GM12892 (cell line): ENCODE data around the gene CDRT15.
A peak's percentile ranks its signal among the peaks of the same experiment; 100 is the strongest.

Source experiments
- DNase-seq: peaks from one replicate; pipeline ENCODE4 v3.0.0; 2011; ENCODE audit not compliant: insufficient read length
- FAIRE-seq: peaks from 2 replicates; lab custom pipeline; 2011; peaks lifted over from hg19 to GRCh38; lab: Jason Lieb, UNC
- POLR2A ChIP-seq: IDR thresholded peaks from 2 replicates; pipeline ENCODE4 v1.6.1; 2011; ENCODE audit warnings: low read depth, low read length, control low read depth
- POLR2AphosphoS5 ChIP-seq: IDR thresholded peaks from 2 replicates; pipeline ENCODE4 v1.6.1; 2011; ENCODE audit warnings: low read depth, low read length, control low read depth
- TAF1 ChIP-seq: IDR thresholded peaks from 2 replicates; pipeline ENCODE4 v1.6.1; 2011; ENCODE audit warnings: low read depth, mild to moderate bottlenecking, control low read depth, low read length, borderline replicate concordance

CDRT15 gene

DNA sequence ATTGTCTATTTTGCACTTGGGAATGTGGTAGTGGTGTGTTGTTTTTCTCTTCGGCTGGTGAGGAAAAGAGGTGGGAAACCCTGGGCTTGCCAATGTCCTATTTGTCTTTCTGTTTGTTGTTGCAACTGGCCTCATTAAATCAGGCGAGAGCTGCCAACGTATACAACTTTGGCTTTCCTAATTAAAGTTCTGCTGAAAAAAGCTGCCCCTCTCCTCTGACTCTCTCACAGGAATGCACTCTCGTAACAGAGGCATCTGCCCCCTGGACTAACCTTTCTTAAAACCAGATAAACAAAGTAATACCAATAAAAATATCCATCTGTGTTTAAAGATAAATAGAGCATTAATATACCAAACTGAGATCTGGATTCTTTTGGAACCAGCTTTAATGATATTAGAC, 7.8 kb downstream of the CDRT15 start:
- TF ChIP-seq TAF1 (no peak), POLR2A (no peak), POLR2AphosphoS5 (no peak)
- FAIRE-seq: no peak
- no peak for DNase-seq

DNA sequence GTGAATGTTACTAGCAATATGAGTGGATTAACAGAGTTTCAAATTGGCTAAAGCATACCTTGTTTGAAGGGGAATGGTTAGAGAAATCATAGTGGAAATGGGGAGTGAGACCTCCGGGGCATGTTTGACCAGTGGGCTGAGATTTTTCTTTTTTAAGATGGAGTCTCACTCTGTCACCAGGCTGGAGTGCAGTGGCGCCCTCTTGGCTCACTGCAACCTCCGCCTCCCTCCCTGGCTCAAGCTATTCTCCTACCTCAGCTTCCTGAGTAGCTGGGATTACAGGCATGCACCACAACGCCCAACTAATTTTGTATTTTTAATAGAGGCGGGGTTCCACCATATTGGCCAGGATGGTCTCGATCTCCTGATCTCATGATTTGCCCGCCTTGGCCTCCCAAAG, 9.6 kb downstream of the CDRT15 start:
- DNase-seq (no peak), FAIRE-seq (no peak)
- TF ChIP-seq POLR2A (no peak), TAF1 (no peak), POLR2AphosphoS5 (no peak)

DNA sequence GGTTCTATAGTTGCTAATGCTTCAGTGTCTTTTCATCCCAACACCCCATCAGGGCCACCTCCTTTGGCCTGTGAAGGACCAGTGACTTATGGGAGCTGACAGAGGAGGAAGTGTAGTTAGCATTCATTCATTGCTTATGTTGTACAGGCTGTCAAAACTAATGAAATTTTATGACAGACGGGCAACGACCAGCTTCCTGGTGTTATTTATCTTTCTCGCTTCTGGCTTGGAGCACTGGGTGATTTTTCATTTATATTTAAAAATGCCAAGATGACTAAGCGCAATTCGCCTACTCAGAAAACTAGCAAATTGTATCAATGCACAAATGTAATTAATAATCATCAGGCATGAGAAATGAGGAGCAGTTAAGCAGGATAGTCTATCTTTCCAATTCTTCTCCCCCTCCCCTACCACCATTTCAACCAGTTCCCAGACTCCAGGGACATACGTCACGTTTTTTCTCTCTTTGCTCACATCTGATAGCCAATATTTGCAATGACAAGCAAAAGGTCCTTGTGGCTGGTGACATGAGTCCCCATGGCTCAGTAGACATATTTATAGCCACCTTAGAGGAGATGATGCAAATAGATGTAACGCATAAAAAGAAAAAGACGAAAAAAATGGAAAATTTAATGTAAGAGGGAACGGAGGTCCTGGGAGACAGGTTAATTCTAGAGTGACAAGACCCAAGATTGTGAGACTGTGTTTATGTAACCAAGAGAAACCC, 11.2 kb downstream of the CDRT15 start:
- FAIRE-seq (no peak), DNase-seq (no peak)
- TF ChIP-seq TAF1: no peak
- TF ChIP-seq POLR2A: no peak
- TF ChIP-seq POLR2AphosphoS5: no peak

DNA sequence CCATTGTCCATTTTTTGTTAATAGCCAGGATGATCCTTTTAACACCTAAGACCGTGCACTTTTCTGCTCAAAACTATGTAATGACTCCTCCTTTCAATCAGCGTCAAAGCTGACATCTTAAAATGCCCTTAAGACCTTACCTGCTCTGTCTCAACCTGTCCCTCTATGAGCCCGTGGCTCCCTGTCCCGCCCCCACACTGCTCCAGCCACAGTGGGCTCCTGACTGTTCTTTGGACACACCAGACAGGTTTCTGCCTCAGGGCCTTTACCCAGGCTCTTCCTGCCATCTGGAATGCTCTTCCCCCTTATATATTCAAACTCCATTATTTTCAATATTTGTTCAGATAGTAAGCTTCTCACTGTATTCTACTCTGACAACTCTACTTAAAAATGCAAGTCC, 14.1 kb downstream of the CDRT15 start:
- DNase-seq: no peak
- no peak for FAIRE-seq
- no peak for TF ChIP-seq POLR2A
- TF ChIP-seq POLR2AphosphoS5: no peak
- no peak for TF ChIP-seq TAF1

DNA sequence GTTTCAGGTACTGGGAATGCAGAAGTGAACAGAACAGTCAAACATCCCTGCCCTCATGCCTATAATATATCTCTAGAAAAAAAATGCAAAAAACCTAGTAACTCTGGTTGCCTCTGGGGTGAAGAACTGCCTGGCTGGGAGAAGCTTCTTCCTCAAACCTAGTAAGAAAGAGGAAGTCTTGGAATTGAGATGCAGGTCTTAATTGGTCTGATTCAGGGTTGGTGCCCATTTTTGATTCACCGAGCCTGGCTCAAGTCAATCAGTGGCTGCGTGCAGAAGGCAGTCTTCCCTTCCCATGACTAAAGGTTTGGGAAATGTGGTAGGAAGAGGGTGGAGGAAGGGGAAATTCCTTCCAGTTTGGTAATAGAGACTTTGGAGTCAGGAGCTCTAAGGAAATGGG, 22.4 kb downstream of the CDRT15 start:
- no peak for FAIRE-seq
- no peak for TF ChIP-seq POLR2AphosphoS5
- no peak for DNase-seq

DNA sequence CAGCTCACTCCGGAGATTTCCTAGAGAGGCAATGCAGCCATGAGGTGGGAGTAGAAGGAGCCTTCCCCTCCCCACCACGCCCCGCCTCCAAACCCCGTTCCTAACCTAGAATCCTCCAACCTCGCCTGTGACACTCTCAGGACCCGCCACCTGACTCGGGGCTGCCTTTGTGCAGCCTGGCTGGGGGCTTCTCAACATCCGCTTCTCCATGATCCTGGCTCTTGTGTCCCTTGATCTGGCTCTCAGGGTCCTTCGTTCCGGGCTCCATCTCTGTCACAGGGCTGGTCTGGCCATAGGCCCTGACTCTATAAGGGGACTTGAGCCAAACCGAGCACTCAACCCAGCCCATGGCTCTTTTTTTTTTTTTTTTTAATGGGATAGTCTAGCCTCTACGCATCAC, 24.3 kb downstream of the CDRT15 start:
- no peak for FAIRE-seq
- TF ChIP-seq POLR2AphosphoS5: no peak
- no peak for TF ChIP-seq TAF1
- TF ChIP-seq POLR2A: no peak
- DNase-seq: no peak

DNA sequence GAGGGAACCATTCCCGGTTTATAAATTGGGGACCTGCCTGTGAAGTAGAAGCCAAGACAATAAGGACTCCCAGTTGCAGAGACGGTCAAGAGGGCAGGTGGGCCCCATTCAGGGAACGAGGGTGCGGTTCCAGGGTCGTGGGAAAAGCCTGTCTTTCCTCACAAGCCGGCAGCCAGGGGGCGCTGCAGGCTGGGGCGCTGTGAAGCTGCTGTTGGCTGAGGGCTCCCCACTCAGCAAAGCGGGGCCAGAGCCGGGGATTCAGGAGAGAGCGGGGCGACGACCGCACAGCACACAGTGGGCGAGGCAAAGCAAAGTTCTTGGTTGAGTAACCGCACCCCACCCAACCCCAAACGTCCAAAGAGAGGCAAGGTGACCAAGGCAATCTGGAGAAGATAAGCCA, 24.9 kb downstream of the CDRT15 start:
- FAIRE-seq (no peak), DNase-seq (peak; percentile 42)
- TF ChIP-seq TAF1 (no peak), POLR2AphosphoS5 (no peak), POLR2A (no peak)

DNA sequence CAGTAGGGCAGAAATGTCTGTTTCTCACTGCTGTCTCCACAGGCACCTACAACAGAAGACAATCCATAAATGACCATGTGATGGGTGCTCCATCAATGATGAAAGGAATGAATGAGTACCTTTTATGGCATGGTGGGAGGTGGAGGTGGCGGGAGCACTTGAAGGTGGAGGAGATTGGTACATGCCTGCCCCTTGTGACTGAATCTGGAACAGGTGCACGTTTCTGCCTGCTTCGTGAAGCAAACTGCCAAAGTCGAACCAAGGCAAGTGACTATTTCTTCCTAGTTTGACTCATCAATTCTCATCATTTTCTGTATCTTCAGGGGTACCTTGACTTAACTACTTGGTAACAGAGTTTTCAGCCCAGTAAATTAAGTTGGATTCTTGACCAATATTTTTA, 25.4 kb downstream of the CDRT15 start:
- TF ChIP-seq POLR2A: no peak
- no peak for TF ChIP-seq POLR2AphosphoS5
- TF ChIP-seq TAF1: no peak
- FAIRE-seq (no peak), DNase-seq (no peak)

DNA sequence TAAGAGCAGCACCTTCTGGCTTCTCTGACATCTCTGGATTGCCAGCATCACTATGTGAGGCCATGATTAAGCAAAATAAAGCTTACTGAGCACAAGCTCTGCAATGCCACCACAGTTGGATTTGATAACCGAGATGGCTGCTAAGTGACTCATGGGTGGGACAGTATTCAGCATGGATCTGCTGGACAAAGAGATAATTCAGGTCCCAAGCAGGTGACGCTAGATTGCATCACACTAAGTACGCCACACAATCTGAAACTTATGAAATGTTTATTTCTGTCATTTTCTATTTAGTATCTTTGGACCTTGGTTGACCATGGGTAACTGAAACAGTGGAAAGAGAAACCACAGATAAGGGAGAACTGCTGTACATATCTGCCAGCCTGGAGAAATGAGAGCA, 27.4 kb downstream of the CDRT15 start:
- no peak for FAIRE-seq
- TF ChIP-seq POLR2A: no peak
- no peak for TF ChIP-seq POLR2AphosphoS5
- no peak for TF ChIP-seq TAF1
- no peak for DNase-seq

DNA sequence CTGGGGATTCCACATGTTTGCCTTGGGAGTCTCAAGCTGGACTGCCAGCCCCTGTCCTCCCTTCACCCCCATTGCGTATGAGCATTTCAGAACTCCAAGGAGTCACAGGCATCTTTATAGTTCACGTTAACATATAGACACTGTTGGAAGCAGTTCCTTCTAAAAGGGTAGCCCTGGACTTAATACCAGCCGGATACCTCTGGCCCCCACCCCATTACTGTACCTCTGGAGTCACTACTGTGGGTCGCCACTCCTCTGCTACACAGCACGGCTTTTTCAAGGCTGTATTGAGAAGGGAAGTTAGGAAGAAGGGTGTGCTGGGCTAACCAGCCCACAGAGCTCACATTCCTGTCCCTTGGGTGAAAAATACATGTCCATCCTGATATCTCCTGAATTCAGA, 28.9 kb downstream of the CDRT15 start:
- TF ChIP-seq TAF1 (no peak), POLR2A (no peak)
- no peak for DNase-seq
- FAIRE-seq: no peak

DNA sequence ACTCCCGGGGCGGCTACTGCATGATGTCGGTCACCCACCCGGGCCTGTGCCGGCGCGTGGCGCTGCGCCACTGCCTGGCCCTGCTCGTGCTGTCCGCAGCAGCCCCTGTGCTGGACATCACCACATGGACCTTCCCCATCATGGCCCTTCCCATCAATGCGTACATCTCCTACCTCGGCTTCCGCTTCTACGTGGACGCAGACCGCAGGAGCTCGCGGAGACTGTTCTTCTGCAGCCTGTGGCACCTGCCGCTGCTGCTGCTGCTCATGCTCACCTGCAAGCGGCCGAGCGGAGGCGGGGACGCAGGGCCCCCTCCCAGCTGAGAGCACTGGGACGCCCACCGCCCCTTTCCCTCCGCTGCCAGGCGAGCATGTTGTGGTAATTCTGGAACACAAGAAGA, 29.8 kb downstream of the CDRT15 start:
- DNase-seq (no peak), FAIRE-seq (no peak)
- TF ChIP-seq POLR2AphosphoS5 (no peak), TAF1 (no peak)

DNA sequence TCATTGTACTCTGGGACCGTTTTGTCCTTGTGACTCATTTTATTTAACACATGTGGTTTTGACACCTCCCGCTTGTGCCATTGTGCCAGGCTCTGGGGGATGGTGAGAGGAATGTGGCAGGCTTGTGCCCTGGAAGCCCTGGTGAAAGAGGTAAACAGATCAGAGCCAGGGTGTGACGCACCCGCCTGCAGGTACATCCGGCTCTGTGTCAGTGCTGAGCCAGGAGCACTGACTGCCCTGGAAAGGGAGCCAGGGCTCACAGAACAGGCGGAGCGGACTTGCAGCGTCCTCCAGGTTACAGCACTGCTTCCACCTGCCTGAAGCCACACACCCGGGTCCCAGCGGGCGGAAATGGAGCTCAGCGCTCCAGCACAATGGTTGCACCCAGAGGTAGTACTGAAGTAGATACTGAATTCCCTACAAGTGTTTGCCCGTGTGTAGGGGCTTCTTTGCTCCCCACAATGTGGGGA, 30.6 kb downstream of the CDRT15 start:
- no peak for TF ChIP-seq TAF1
- no peak for TF ChIP-seq POLR2AphosphoS5
- TF ChIP-seq POLR2A: no peak
- no peak for FAIRE-seq
- no peak for DNase-seq
